Coronary artery (tissue), 2 donors: ENCODE results near the gene GTF3C5.
A peak's percentile ranks its signal among the peaks of the same experiment; 100 is the strongest.

ENCODE experiments used
- DNase-seq: peaks from one replicate; pipeline ENCODE4 v3.0.0-alpha.2; 2017; ENCODE audit warnings: low spot score
- H3K27ac ChIP-seq, 2 donors: fragments of 200-600 bp; sonication (generic); one replicate each; pipeline ENCODE4 v1.5.1; 2016 to 2019
- H3K4me3 ChIP-seq: fragments of 200-600 bp; sonication (generic); 2 replicates; pipeline ENCODE4 v1.5.1; 2016; ENCODE audit warnings: mild to moderate bottlenecking, moderate library complexity
- CTCF ChIP-seq: fragments of 200-600 bp; sonication (generic); IDR thresholded peaks from one replicate; pipeline ENCODE4 v1.5.1; 2019; ENCODE audit warnings: antibody characterized with exemption

Gene GTF3C5

GRCh38 chr9:133014696-133015095 is 16.1 kb upstream of the GTF3C5 start:
- no peak for TF ChIP-seq CTCF
- no peak for DNase-seq
- Histone ChIP-seq H3K4me3 (no peak overlapping the region), H3K27ac (no peak overlapping the region)

DNA sequence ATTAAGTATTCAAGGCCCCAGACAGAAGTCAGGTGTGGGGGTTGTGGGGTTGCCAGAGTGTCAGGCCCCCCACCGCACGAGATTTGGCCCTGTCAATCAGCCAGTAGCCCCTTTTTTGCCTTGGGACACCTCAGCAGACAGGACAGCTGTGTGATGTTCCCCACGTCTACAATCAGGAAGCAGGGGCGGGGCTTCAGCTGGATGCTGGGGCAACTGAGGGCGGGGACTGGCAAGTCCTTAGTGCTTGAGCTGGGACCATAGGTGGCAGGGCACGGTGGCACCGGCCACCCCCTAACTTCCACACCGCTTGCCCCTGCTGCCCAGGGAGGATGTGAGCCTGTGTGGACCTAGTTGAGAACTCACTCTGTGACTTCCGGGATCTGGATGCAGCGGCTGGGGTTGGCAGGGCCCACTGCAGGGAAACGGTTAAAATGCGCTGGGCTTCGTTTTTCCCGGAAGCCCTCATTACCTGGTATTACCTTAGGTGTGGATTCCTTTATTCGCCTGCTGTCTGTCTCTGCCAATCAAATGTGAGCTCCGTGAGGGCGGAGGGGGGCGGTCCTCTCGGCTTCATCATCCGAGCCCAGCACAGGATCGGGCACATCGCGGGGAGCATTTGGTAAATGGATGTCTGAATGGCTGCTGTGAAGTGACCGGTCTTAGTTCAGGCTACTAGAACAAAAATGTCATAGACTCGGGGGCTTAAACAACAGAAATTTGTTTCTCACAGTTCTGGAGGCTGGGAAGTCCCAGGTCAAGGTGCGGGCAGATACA is 7.5 kb upstream of the GTF3C5 start:
- H3K27ac ChIP-seq, result no peak overlapping the region
- no peak overlapping the region for H3K4me3 ChIP-seq
- TF ChIP-seq CTCF, result no peak
- DNase-seq, result no peak

- no peak overlapping the region for H3K4me3 ChIP-seq
- no peak for DNase-seq
- H3K27ac ChIP-seq, result no peak overlapping the region
- no peak for TF ChIP-seq CTCF
Observed at GRCh38 chr9:133026426-133026825, 4.4 kb upstream of the GTF3C5 start.

DNA sequence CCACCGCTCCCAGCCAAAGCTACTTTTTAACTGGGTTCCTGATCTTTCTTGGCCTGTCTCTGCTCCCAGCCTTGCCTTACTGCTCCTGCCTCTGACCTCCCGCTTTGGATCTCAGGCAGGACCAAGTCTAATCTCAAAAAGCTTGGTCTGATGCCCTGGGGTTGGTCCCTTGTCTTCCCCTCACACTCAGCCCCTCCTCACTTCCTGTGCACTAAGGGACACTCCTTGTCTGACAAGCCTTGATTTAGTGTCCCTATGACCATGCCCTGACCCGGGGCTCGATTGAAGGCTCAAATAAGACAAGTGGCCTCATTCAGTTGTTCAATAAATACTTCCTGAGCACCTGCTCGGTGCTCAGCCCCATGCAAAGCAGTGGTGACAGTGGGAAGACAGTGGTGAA is 3.7 kb upstream of the GTF3C5 start:
- no peak for TF ChIP-seq CTCF
- Histone ChIP-seq H3K27ac (no peak overlapping the region), H3K4me3 (no peak overlapping the region)
- DNase-seq, result no peak

GRCh38 chr9:133028221-133028620 is 2.6 kb upstream of the GTF3C5 start:
- TF ChIP-seq CTCF, result no peak
- Histone ChIP-seq H3K27ac (no peak overlapping the region), H3K4me3 (no peak overlapping the region)
- DNase-seq, result no peak

DNA sequence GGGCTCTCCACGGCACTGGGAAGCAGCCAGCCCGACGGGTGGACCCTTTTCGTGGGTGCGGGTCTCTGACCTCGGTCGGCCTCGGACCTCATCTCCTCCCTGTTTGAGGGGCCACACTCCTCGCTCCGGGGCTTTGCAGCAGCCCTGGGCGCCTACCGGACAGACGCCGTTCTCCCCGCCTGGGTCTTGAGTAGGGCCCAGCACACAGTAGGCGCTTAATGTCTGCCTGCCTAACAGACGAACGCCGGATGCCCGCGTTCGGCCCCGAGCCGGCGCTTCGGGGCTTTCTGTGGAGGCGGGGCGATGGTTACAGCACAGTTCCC is 842 bp upstream of the GTF3C5 start:
- DNase-seq, result no peak
- TF ChIP-seq CTCF, result no peak
- Histone ChIP-seq H3K4me3 (peak overlapping the region; percentile 86), H3K27ac (peak overlapping the region; percentile 64 to 90)

GRCh38 chr9:133031130-133031422 is 279 bp downstream of the GTF3C5 start:
- DNase-seq, result no peak
- no peak for TF ChIP-seq CTCF
- Histone ChIP-seq H3K4me3 (peak overlapping the region; percentile 86), H3K27ac (peak overlapping the region; percentile 64 to 83)
